Spleen (tissue), 11 donors: ENCODE data around the gene MYO1F. TPM values are rescaled to one million over a fixed set of nuclear protein-coding genes. Genes with fewer than 3 reads are reported as not detected.

Experiments
- DNase-seq: peaks from one replicate; pipeline ENCODE4 v3.0.0-alpha.2; 2020
- H3K27ac ChIP-seq, 8 donors: fragments of 200-600 bp; sonication (generic) in 7 of 8; 1 replicate in 4 of 8; 2 replicates in 4 of 8; pipeline versions ENCODE4 v1.5.0 to v1.8.0; 2016 to 2021; ENCODE audit warnings: inconsistent platforms in 4 of 8, mild to moderate bottlenecking in 4 of 8, moderate library complexity in 1 of 8
- H3K27me3 ChIP-seq, 7 donors: fragments of 200-600 bp; sonication (generic) in 6 of 7; replicated peaks in 1 of 7; 1 replicate in 4 of 7; 2 replicates in 3 of 7; pipeline versions ENCODE4 v1.5.0 to v1.8.0; 2016 to 2021; ENCODE audit warnings: inconsistent platforms in 3 of 7, mild to moderate bottlenecking in 1 of 7
- H3K36me3 ChIP-seq, 6 donors: fragments of 200-600 bp; sonication (generic) in 5 of 6; 1 replicate in 4 of 6; 2 replicates in 2 of 6; pipeline versions ENCODE4 v1.5.0 to v1.8.0; 2016 to 2021; ENCODE audit warnings: inconsistent platforms in 2 of 6
- H3K4me1 ChIP-seq, 6 donors: fragments of 200-600 bp; sonication (generic) in 5 of 6; 1 replicate in 3 of 6; 2 replicates in 3 of 6; pipeline versions ENCODE4 v1.5.0 to v1.8.0; 2016 to 2021; ENCODE audit warnings: inconsistent platforms in 3 of 6
- H3K4me3 ChIP-seq, 8 donors: fragments of 200-600 bp; sonication (generic) in 7 of 8; 1 replicate in 4 of 8; 2 replicates in 4 of 8; pipeline versions ENCODE4 v1.5.0 to v1.8.0; 2016 to 2021; ENCODE audit warnings: inconsistent platforms in 4 of 8, mild to moderate bottlenecking in 4 of 8, moderate library complexity in 2 of 8
- H3K9me3 ChIP-seq, 8 donors: fragments of 200-600 bp; sonication (generic) in 7 of 8; 1 replicate in 4 of 8; 2 replicates in 4 of 8; pipeline versions ENCODE4 v1.5.0 to v1.8.0; 2016 to 2021; ENCODE audit warnings: inconsistent platforms in 4 of 8
- POLR2A ChIP-seq, 3 donors: fragments of 450-650 bp; IDR thresholded peaks; one replicate each; pipeline ENCODE4 v1.5.1; 2017; ENCODE audit warnings: antibody characterized with exemption in 3 of 3, mild to moderate bottlenecking in 1 of 3
- POLR2AphosphoS5 ChIP-seq, 3 donors: sonication (generic); formaldehyde crosslinking; IDR thresholded peaks; one replicate each; pipeline ENCODE4 v1.5.1; 2017; ENCODE audit warnings: antibody characterized with exemption in 3 of 3
- WGBS, 5 donors: extraction: QIAGEN DNeasy Blood & Tissue Kit in 3 of 5; methylation state at CpG; one replicate each; pipeline versions ENCODE4 v1.1.5 to v1.1.7; 2013 to 2018; 5-methylcytosine and 5-hydroxymethylcytosine counted together
- intact Hi-C: fragments of 100-400 bp; cut with DNase I; formaldehyde crosslinking; loops from one replicate; pipeline ENCODE4 v1.15.0; 2023; ENCODE audit warnings: low total_unique reads
- polyA plus RNA-seq, 3 donors: library from polyadenylated mRNA; stranded (reverse); fragments of 200-250 nt; gene quantifications; one replicate each; pipeline ENCODE4 v1.2.1, GENCODE V29; 2013
- total RNA-seq, 7 donors: library from RNA; depleted of rRNA in 3 of 7; stranded (reverse); fragments of >200 nt in 3 of 7; fragmentation: NEBNext Ultra II Directional in 4 of 7; extraction: Animal tissue kit (Norgen Biotek cat#: 25700) in 4 of 7; gene quantifications; one replicate each; pipeline versions ENCODE4 v1.1.0 to v1.2.1, GENCODE V29; 2016 to 2021
- TF ChIP-seq, protein P1 (sequence below), 11 experiments: fragments of 200-600 bp in 7 of 11; fragments of 450-650 bp in 4 of 11; sonication (generic) in 4 of 11; IDR thresholded peaks in 8 of 11; conservative IDR thresholded peaks in 3 of 11; 1 replicate in 7 of 11; 2 replicates in 4 of 11; pipeline versions ENCODE4 v1.4.0 to v1.8.0; 2016 to 2021; ENCODE audit warnings: antibody characterized with exemption in 11 of 11, inconsistent platforms in 4 of 11, mild to moderate bottlenecking in 1 of 11
- donor health status: healthy with polysubstance abuse.
- donor health status: DM: no; HTN: no; CAD: no; lungs with moderate emphysema.
- donor health status: DM: no; HTN: no; CAD: no.
- donor health status: Bipolar disorder and iron deficiency.
- donor health status: healthy.
- donor health status: DM: no; HTN: no; CAD: no.
- donor health status: DM: yes; HTN: yes; CAD: no.

Gene MYO1F
- total and polyA plus RNA-seq, 10 donors: 22.1 to 423 (median 211) TPM

- intact Hi-C loops: no loop called here
- DNase-seq: peak; percentile 68
- TF ChIP-seq POLR2A (IDR thresholded peaks at IDR 0.05) (no peak), POLR2AphosphoS5 (IDR thresholded peaks at IDR 0.05) (peak in 1 of 3 donors; percentile 50)
- Histone ChIP-seq H3K27ac (peak overlapping the region in 4 of 8 donors; percentile 13 to 44 (median 32)), H3K9me3 (no peaks in the 10 kb centered on the region), H3K27me3 (no peaks in the 10 kb centered on the region), H3K36me3 (peaks cover 10 to 98% (median 87%) of the 10 kb centered on the region in 6 donors), H3K4me3 (no peak overlapping the region), H3K4me1 (peaks cover 6 to 88% (median 47%) of the 10 kb centered on the region in 6 donors)
- WGBS, 5 donors: 69 to 85% (median 77%) methylated on average over 11 of the region's 11 CpGs
These were observed 96.0 kb downstream of the MYO1F start for GRCh38 chr19:8481201-8481600.

DNA sequence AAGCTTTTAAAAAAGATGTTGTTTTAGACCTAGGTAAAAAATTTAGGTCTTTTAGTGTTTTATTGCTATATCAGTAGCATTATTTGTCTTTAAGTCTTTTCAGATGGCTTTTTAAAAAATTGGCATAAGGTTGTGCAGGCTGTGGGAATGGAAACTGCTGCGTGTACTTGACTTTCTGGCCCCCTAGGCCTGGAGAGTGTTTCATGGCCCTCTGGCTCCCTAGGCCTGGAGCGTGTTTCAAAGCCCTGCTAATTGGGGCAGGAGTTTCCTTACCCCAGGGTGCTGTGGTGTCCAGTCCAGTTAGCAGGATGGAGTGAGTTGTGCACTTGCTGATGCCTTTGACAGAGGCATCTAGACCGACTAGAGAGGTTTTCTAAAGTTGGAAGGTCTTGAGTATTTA, 98.6 kb downstream of the MYO1F start:
- WGBS, 5 donors: 62 to 92% (median 77%) methylated on average over 3 of the region's 3 CpGs
- H3K4me3 ChIP-seq: no peak overlapping the region
- peaks cover 11 to 88% (median 54%) of the 10 kb centered on the region in 6 donors for H3K4me1 ChIP-seq
- no peaks in the 10 kb centered on the region for H3K27me3 ChIP-seq
- H3K9me3 ChIP-seq: no peaks in the 10 kb centered on the region
- H3K36me3 ChIP-seq: peaks cover 4 to 98% (median 81%) of the 10 kb centered on the region in 6 donors
- TF ChIP-seq, protein P1, sequence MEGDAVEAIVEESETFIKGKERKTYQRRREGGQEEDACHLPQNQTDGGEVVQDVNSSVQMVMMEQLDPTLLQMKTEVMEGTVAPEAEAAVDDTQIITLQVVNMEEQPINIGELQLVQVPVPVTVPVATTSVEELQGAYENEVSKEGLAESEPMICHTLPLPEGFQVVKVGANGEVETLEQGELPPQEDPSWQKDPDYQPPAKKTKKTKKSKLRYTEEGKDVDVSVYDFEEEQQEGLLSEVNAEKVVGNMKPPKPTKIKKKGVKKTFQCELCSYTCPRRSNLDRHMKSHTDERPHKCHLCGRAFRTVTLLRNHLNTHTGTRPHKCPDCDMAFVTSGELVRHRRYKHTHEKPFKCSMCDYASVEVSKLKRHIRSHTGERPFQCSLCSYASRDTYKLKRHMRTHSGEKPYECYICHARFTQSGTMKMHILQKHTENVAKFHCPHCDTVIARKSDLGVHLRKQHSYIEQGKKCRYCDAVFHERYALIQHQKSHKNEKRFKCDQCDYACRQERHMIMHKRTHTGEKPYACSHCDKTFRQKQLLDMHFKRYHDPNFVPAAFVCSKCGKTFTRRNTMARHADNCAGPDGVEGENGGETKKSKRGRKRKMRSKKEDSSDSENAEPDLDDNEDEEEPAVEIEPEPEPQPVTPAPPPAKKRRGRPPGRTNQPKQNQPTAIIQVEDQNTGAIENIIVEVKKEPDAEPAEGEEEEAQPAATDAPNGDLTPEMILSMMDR (IDR thresholded peaks at IDR 0.05 in 8 of 11, conservative IDR thresholded peaks at IDR 0.05 in 3 of 11): no peak
- TF ChIP-seq POLR2AphosphoS5 (IDR thresholded peaks at IDR 0.05) (no peak), POLR2A (IDR thresholded peaks at IDR 0.05) (no peak)
- H3K27ac ChIP-seq: peak overlapping the region in 2 of 8 donors; percentile 7 to 13
- no peak for DNase-seq
- intact Hi-C loops: no loop called here

DNA sequence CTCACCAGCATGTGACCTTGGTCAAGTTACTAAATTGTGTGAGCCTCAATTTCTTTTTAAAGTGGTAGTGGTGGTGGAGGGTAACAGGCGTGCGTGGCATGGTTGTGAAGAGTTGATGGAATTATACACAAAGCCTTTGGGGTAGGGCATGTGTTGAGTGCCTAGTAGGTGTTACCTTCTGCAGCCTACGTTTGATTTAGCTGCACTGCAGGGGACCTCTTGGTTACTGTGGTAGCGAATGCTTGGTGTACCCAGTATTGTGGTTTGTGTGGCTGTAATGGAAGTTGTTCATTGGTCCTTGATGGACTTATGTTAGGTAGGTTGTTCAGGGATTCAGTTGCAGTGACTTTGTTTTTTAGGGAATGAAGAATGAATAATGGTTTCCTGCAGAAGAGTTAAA, 99.4 kb downstream of the MYO1F start:
- Histone ChIP-seq H3K4me3 (no peak overlapping the region), H3K27ac (peak overlapping the region in 1 of 8 donors; percentile 13), H3K36me3 (peaks cover 4 to 98% (median 80%) of the 10 kb centered on the region in 6 donors), H3K27me3 (no peaks in the 10 kb centered on the region), H3K4me1 (peaks cover 18 to 88% (median 57%) of the 10 kb centered on the region in 6 donors), H3K9me3 (no peaks in the 10 kb centered on the region)
- TF ChIP-seq POLR2A (IDR thresholded peaks at IDR 0.05) (no peak), POLR2AphosphoS5 (IDR thresholded peaks at IDR 0.05) (no peak)
- TF ChIP-seq, protein P1 (IDR thresholded peaks at IDR 0.05 in 8 of 11, conservative IDR thresholded peaks at IDR 0.05 in 3 of 11): no peak
- intact Hi-C loops: no loop called here
- WGBS, 5 donors: 64 to 76% (median 71%) methylated on average over 4 of the region's 4 CpGs
- DNase-seq: no peak

DNA sequence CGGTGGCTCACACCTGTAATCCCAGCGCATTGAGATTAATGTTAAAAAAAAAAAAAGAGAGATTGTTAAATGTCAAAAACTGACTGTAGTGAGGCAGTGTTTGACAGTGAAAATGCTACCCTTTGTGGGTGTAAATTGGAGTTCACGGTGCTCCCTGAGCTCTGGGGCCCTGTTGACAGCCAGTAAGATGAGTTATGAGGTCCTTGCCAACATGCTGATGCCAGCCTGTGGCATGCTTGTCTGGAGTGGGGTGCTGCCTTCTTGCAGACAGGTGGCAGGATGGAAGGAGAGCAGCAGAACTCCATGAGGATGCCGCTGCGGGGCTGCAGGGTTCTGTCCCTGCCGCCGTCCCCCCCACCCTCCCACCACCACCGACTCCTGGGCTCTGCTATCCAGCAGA, 100.7 kb downstream of the MYO1F start:
- H3K9me3 ChIP-seq: no peaks in the 10 kb centered on the region
- no peak overlapping the region for H3K4me3 ChIP-seq
- intact Hi-C loops: no loop called here
- DNase-seq: no peak
- H3K4me1 ChIP-seq: peaks cover 18 to 96% (median 63%) of the 10 kb centered on the region in 6 donors
- H3K27me3 ChIP-seq: no peaks in the 10 kb centered on the region
- no peak for TF ChIP-seq POLR2A (IDR thresholded peaks at IDR 0.05)
- TF ChIP-seq, protein P1 (IDR thresholded peaks at IDR 0.05 in 8 of 11, conservative IDR thresholded peaks at IDR 0.05 in 3 of 11): no peak
- no peak for TF ChIP-seq POLR2AphosphoS5 (IDR thresholded peaks at IDR 0.05)
- peaks cover 4 to 98% (median 82%) of the 10 kb centered on the region in 6 donors for H3K36me3 ChIP-seq
- 84 to 91% (median 89%) methylated on average over 3 to 8 of the region's 8 CpGs for WGBS, 5 donors
- H3K27ac ChIP-seq: peak overlapping the region in 2 of 8 donors; percentile 62 to 69
